ENCODE results near the gene HOXD8.

Gene HOXD8

DNA sequence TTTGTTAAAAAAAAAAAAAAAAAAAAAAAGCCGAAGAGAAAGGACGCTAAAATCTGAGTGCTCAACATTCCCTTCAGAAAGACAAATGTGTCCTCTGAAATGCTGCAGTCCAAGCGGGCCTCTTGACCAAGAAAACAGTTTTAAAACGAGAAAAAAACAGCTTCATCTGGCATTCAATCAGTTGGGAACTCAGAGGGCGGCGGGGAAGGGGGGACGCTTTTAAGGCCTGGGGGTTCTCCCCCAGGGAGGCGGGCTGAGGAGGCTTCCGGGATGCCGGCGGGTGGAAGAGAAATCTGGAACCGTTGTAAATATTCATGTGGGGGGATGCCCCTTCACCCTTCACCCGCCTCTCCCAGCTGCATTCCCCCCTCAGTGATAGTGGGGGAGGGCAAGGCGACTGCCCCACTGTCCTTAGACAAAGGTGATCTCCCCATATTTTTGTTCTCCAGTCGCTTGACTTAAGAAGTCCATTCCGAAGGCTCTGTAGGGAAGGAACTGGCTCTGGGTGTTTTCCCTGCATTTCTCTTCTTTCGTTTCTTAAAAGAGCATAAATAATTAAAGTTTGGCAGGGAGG lies 25.7 kb upstream of the HOXD8 start:
- no peak for DNase-seq

DNA sequence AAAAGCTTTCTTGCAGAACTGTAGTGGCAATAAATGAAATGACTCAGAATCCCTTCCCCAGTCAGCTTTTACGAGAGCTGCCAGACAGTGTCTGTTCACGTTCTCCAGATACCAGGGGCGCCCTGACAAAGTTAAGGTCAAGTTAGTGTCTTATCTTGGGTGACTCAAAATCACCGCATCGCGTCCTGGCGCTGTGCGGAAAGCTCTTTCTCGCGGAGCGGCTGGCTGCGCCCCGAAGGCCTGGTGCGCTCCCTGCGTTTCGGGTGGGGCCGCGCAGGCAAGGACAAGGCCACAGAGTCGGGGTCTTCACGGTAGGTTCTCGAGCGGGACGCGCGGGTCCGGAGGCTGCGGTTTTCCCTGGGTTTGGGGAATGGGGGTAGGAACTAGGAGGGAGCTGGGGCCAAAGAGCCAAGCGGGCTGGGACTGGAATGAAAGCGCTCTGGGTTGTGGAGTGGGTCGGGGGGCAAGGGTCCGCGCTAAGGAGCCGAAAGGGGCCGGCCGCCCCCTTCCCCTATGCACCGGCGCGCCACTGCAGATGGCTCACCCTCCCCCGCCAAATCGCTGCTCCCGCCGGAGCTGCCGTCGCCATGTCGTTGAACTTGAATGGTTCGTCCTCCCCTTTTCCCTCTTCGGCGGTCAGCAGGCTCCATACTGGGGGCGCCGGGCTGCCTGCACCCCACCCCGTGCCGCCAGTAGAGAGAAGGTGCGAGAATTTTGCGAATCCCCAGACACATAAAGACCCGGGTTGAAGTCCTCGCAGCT lies 25.0 kb upstream of the HOXD8 start:
- DNase-seq: no peak

GRCh38 chr2:176105078-176105729 lies 24.3 kb upstream of the HOXD8 start:
- no peak for DNase-seq

GRCh38 chr2:176105730-176106580 lies 23.6 kb upstream of the HOXD8 start:
- DNase-seq: no peak

- DNase-seq: peak in 1 of 6 experiments; percentile 24
These were observed 22.6 kb upstream of the HOXD8 start, which contains the start of gene HOXD11 for GRCh38 chr2:176106581-176107539. Gene HOXD11, plus strand, starts transcription at chr2:176107280. Its CDS starts 76 bp downstream, at chr2:176107356.

DNA sequence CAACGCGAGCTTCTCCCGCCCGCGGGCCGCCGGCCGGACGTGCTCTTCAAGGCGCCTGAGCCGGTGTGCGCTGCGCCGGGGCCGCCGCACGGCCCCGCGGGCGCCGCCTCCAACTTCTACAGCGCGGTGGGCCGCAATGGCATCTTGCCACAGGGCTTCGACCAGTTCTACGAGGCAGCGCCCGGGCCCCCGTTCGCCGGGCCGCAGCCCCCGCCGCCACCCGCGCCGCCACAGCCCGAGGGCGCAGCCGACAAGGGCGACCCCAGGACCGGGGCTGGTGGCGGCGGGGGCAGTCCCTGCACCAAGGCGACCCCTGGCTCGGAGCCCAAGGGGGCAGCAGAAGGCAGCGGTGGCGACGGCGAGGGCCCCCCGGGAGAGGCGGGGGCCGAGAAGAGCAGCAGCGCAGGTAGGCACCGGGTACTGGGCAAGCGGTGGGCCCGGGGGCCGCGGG lies 21.7 kb upstream of the HOXD8 start:
- DNase-seq: no peak

GRCh38 chr2:176109192-176109901 lies 20.2 kb upstream of the HOXD8 start:
- no peak for DNase-seq

DNA sequence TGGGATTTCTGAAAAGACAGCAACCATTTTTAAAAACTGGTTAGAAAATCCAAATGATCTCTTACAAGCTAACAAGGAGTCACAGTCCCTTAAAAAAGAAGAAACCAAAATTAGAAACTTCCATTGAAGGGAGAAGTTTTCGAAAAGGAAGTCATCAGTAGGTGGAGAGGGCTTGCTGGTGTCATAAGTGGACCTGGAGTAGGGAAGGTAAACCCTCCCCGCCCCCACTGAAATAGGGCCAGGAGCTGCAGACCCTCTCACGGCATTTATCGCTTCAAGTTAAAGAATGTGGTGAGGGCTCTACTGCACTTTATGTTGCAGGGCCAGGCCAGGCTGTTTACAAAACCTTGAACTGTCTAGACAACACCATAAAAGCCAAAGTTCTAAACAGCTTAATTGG lies 19.6 kb upstream of the HOXD8 start:
- no peak for DNase-seq

GRCh38 chr2:176110415-176111308 lies 18.8 kb upstream of the HOXD8 start:
- no peak for DNase-seq

DNA sequence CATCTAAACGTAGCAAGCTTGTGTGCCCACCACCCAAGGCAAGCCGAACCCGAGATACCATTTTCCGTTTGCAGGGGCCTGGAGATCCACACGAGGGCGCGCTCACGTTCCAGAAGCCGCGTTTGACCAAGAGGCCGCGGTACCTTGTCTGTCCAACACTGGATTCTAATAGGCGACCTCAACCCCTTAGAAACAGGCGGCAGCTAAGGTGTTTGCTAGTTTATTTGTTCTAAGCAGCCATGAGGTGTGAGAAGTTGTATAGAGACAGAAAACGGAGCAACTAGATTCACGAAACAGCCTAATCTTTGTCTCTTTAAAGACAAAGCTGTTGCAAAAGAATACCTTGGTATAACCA lies 18.2 kb upstream of the HOXD8 start:
- DNase-seq: no peak

GRCh38 chr2:176111846-176112374 lies 17.6 kb upstream of the HOXD8 start:
- DNase-seq: no peak

GRCh38 chr2:176112375-176113302 lies 16.9 kb upstream of the HOXD8 start:
- DNase-seq: no peak

DNA sequence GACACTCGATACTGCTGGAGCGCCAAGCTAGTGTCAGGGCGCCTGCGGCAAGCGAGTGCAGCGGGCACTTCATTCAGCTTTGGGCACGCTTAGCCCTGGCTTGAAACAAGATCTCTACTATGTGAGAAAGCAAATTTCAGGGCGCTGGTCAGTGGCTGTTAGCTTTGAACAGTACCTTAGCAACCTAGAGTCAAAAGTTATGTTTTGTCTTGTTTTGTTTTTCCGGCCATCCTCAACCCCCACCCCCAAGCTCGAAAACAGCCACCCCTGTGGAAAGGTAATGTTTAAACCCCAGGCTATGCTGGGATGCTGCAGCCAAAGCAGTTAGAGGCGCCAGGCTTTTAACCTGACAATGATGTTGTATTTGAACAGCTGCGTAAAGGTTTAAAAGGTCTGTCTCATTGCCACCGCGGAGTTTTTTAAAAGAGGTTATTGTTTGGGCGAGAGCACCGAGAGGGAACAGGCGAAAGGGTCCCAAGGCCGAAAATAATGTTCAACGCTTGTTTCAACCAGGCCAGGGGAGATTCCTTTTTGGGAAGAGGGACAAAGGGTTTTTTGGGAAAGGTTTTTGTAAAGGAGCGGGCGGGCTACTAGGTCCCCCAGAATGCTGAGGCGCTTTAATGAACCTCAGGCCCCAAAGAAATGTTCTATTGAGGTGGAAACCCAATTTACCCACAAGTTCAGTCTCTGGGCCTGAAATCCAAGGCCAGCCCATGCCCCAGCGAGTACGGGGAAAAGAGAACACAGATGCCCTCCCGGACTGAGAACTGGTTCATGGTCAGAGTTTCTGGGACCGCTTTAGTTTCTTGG lies 15.2 kb upstream of the HOXD8 start:
- DNase-seq: no peak

- DNase-seq: no peak
These were observed 14.4 kb upstream of the HOXD8 start for GRCh38 chr2:176114930-176115625.

DNA sequence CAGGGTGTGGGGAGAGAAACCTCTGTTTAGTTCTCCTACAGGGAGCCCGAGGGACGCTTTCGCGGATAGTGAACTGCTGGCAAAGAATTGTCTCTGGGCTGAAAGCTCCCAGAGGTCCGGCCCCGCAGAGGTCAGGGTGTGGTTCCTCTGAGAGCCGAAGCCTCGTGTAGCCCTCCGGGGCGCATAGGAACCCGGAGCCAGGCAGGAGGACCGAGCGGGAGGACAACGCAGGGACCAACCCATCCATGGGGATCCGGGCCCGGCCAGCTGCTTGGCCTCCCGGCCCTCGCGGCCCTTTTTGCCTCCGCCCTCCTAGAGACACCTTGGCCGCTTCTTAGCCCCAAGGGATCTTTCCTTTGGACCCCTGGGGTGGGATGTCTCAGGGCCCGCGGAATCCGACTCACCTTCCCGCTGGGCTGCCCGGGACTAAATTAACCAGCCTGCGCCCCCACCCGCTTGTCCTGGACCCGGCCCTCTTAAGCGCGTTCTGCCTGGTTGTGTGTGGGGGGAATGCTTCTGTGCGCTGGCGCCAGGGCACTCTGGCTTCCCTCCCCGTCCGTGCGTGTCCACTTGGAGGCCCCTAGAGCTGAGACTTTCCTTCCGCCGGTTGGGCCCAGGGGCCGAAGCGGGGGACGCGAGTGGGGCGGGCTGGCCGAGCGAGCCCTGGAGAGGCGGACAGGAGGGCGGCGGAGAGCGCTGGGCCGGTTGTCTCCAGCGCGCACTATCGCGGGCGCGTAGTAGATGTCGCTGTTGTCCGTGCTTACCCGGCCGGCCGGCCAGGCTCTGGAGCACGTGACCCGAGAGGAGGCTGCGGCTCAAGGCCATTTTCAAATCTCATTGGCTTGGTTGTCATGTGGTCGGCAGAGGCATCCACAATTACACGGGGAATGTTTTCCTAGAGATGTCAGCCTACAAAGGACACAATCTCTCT lies 13.4 kb upstream of the HOXD8 start, which contains the start of gene HOXD10:
HOXD10 (plus strand) TSS at position 896 of the 931 bp plus-strand sequence. CDS start 56 bp downstream, outside the sequence.
- DNase-seq: no peak

Data from stimulated activated naive CD4-positive, alpha-beta T cell (primary cell).